Measurements from ENCODE around the gene GRHPR.

The GRHPR gene

DNA sequence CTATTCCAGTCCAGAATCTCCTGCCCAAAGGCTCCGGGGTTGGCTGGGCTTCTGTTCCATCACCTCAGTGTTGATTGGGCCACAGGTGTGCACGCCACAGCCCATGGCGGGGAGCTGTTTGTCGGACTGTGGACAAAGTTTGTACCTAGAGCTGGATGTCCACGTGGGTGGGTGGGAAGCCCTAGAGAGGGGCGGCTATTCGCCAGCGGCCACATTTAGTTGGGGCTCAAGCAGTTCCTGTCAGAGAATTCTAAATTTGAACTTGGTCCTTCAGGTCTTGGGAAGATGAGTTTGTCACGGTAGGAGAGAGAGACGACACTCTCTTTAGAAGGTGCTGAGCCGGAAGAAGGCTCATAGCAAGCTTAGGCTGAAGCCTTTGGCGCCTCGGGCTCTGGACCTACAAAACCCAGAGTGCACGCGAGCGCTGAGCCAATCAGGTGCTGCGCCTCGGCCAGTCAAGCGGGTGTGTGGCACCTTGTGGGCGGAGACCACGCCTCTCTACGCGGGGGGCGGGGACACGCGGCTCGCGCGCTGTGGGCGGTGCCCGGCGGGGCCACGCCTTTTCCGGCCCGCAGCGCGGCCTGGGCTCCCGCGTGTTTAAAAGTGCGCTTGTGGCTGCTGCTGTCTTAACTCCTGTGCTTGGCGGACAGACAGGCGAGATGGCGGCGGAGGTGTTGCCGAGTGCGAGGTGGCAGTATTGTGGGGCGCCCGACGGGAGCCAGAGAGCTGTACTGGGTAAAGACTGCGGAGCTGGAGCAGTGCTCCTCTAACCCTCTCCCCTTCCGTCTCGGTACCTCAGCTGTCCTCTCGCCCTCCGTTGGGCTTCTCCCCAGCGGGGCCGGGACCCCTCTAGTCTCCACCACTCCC lies 63.1 kb downstream of the GRHPR start, which contains the start of gene POLR1E (continued):
- TF ChIP-seq, protein P1, sequence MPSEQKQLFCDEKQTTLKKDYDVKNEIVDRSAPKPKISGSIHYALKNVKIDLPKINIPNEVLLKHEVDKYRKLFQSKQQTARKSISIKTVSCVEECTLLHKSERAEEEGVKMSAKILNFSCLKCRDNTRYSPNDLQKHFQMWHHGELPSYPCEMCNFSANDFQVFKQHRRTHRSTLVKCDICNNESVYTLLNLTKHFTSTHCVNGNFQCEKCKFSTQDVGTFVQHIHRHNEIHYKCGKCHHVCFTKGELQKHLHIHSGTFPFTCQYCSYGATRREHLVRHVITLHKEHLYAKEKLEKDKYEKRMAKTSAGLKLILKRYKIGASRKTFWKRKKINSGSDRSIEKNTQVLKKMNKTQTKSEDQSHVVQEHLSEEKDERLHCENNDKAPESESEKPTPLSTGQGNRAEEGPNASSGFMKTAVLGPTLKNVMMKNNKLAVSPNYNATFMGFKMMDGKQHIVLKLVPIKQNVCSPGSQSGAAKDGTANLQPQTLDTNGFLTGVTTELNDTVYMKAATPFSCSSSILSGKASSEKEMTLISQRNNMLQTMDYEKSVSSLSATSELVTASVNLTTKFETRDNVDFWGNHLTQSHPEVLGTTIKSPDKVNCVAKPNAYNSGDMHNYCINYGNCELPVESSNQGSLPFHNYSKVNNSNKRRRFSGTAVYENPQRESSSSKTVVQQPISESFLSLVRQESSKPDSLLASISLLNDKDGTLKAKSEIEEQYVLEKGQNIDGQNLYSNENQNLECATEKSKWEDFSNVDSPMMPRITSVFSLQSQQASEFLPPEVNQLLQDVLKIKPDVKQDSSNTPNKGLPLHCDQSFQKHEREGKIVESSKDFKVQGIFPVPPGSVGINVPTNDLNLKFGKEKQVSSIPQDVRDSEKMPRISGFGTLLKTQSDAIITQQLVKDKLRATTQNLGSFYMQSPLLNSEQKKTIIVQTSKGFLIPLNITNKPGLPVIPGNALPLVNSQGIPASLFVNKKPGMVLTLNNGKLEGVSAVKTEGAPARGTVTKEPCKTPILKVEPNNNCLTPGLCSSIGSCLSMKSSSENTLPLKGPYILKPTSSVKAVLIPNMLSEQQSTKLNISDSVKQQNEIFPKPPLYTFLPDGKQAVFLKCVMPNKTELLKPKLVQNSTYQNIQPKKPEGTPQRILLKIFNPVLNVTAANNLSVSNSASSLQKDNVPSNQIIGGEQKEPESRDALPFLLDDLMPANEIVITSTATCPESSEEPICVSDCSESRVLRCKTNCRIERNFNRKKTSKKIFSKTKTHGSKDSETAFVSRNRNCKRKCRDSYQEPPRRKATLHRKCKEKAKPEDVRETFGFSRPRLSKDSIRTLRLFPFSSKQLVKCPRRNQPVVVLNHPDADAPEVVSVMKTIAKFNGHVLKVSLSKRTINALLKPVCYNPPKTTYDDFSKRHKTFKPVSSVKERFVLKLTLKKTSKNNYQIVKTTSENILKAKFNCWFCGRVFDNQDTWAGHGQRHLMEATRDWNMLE (tag by site-specific recombination; conservative IDR thresholded peaks at IDR 0.05; ENCODE audit: low read depth): peak; percentile 38; the same call in 1 of the 2 replicates
- TF ChIP-seq SCRT2 (tag by site-specific recombination; IDR thresholded peaks at IDR 0.05) (peak; percentile 73), KLF1 (tag by site-specific recombination; IDR thresholded peaks at IDR 0.05) (peak; percentile 66; the same call in 1 of the 2 replicates), ZNF324 (tag by site-specific recombination; IDR thresholded peaks at IDR 0.05) (no peak), ZFHX2 (tag by site-specific recombination; conservative IDR thresholded peaks at IDR 0.05) (peak; percentile 82), SP3 (tag by site-specific recombination; IDR thresholded peaks at IDR 0.05) (peak; percentile 94), ZNF596 (tag by site-specific recombination; IDR thresholded peaks at IDR 0.05) (peak; percentile 69; the same call in 1 of the 2 replicates), ZNF837 (tag by site-specific recombination; IDR thresholded peaks at IDR 0.05) (no peak)
- TF ChIP-seq, protein P2, sequence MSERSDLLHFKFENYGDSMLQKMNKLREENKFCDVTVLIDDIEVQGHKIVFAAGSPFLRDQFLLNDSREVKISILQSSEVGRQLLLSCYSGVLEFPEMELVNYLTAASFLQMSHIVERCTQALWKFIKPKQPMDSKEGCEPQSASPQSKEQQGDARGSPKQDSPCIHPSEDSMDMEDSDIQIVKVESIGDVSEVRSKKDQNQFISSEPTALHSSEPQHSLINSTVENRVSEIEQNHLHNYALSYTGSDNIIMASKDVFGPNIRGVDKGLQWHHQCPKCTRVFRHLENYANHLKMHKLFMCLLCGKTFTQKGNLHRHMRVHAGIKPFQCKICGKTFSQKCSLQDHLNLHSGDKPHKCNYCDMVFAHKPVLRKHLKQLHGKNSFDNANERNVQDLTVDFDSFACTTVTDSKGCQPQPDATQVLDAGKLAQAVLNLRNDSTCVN (tag by site-specific recombination; optimal IDR thresholded peaks at IDR 0.05): peak; percentile 79

DNA sequence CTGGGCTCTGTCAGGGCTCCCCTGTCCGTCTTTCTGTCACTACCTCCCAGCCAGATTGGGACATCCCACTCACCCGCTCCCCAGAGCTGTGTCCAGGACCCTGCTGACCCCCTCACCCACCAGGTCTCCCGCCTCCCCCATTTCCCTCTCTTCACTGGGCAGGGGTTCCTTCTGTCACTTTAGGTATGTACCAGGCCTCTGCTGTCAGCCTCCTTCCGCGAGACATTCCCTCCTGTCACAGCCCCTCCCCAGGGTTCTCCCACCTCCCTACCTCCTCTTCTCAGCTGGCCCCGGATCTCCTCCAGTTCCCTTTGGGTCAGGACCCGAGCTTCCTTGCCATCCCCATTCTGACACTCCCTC lies 63.7 kb downstream of the GRHPR start:
- ChIA-PET POLR2A (interaction anchor here (1.1 to 3.3 kb wide), 14 partner anchors 9 to 315 kb away, joined by 3 to 39 read pairs (median 6); partner anchors contain the start of genes DCAF10, FBXO10, GRHPR and TOMM5), CTCF (interaction anchor here (0.9 to 1.1 kb wide), 2 partner anchors 108 to 778 kb away, joined by 3 read pairs; no protein-coding TSS in a partner anchor)
- peak overlapping the region; percentile 24; the same call in 1 of the 2 replicates for H3K27ac ChIP-seq (ENCODE audit: extremely low read depth, low read depth, low read length)
- peaks cover 2 to 40% of the 10 kb centered on the region in 2 experiments; a peak in 2 of 3 replicates for H3K36me3 ChIP-seq (ENCODE audit: control insufficient read depth in 2 of 2, insufficient read depth in 1 of 2, low read length in 2 of 2)
- H3K4me3 ChIP-seq (ENCODE audit: low read depth, low read length): peak overlapping the region; percentile 65
- no peaks in the 10 kb centered on the region for H3K4me1 ChIP-seq (ENCODE audit: control insufficient read depth, insufficient read depth, low read length)
- no peaks in the 10 kb centered on the region for H3K9me3 ChIP-seq (ENCODE audit: control insufficient read depth, insufficient read depth, low read depth, low read length)
- TF ChIP-seq ZNF776 (tag by site-specific recombination; IDR thresholded peaks at IDR 0.05; ENCODE audit: borderline replicate concordance): no peak
- TF ChIP-seq, protein P3, sequence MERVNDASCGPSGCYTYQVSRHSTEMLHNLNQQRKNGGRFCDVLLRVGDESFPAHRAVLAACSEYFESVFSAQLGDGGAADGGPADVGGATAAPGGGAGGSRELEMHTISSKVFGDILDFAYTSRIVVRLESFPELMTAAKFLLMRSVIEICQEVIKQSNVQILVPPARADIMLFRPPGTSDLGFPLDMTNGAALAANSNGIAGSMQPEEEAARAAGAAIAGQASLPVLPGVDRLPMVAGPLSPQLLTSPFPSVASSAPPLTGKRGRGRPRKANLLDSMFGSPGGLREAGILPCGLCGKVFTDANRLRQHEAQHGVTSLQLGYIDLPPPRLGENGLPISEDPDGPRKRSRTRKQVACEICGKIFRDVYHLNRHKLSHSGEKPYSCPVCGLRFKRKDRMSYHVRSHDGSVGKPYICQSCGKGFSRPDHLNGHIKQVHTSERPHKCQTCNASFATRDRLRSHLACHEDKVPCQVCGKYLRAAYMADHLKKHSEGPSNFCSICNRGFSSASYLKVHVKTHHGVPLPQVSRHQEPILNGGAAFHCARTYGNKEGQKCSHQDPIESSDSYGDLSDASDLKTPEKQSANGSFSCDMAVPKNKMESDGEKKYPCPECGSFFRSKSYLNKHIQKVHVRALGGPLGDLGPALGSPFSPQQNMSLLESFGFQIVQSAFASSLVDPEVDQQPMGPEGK (tag by site-specific recombination; IDR thresholded peaks at IDR 0.05): 0 out of 2 replicates have a peak, but pooled peaks have one; percentile 1
- no peak for TF ChIP-seq ZNF747 (tag by site-specific recombination; IDR thresholded peaks at IDR 0.05)
- 0 out of 2 replicates have a peak, but pooled peaks have one; percentile 16 for TF ChIP-seq ZNF548 (tag by site-specific recombination; IDR thresholded peaks at IDR 0.05)
- peak; percentile 45; the same call in 1 of the 2 replicates for TF ChIP-seq ZBTB20 (tag by site-specific recombination; IDR thresholded peaks at IDR 0.05)
- TF ChIP-seq ZNF202 (tag by site-specific recombination; IDR thresholded peaks at IDR 0.05; ENCODE audit: borderline replicate concordance): no peak
- peak; percentile 48 for TF ChIP-seq SP2 (tag by site-specific recombination; IDR thresholded peaks at IDR 0.05)
- peak; percentile 74 for TF ChIP-seq ZNF341 (tag by site-specific recombination; IDR thresholded peaks at IDR 0.05; ENCODE audit: low read depth)
- TF ChIP-seq ZNF549 (tag by site-specific recombination; IDR thresholded peaks at IDR 0.05): no peak
- peak; percentile 12; the same call in 1 of the 2 replicates for TF ChIP-seq ZNF394 (tag by site-specific recombination; IDR thresholded peaks at IDR 0.05; ENCODE audit: borderline replicate concordance)
- TF ChIP-seq, protein P4, sequence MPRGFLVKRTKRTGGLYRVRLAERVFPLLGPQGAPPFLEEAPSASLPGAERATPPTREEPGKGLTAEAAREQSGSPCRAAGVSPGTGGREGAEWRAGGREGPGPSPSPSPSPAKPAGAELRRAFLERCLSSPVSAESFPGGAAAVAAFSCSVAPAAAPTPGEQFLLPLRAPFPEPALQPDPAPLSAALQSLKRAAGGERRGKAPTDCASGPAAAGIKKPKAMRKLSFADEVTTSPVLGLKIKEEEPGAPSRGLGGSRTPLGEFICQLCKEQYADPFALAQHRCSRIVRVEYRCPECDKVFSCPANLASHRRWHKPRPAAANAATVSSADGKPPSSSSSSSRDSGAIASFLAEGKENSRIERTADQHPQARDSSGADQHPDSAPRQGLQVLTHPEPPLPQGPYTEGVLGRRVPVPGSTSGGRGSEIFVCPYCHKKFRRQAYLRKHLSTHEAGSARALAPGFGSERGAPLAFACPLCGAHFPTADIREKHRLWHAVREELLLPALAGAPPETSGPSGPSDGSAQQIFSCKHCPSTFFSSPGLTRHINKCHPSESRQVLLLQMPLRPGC (tag by site-specific recombination; IDR thresholded peaks at IDR 0.05): no peak
- TF ChIP-seq, protein P5, sequence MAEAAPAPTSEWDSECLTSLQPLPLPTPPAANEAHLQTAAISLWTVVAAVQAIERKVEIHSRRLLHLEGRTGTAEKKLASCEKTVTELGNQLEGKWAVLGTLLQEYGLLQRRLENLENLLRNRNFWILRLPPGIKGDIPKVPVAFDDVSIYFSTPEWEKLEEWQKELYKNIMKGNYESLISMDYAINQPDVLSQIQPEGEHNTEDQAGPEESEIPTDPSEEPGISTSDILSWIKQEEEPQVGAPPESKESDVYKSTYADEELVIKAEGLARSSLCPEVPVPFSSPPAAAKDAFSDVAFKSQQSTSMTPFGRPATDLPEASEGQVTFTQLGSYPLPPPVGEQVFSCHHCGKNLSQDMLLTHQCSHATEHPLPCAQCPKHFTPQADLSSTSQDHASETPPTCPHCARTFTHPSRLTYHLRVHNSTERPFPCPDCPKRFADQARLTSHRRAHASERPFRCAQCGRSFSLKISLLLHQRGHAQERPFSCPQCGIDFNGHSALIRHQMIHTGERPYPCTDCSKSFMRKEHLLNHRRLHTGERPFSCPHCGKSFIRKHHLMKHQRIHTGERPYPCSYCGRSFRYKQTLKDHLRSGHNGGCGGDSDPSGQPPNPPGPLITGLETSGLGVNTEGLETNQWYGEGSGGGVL (tag by site-specific recombination; IDR thresholded peaks at IDR 0.05): 0 out of 2 replicates have a peak, but pooled peaks have one; percentile 25
- no peak for TF ChIP-seq ZIC2 (tag by site-specific recombination; IDR thresholded peaks at IDR 0.05)
